Smooth muscle cell (in vitro differentiated cells): Measurements from ENCODE around the gene LGI4. TPM values are rescaled to one million over a fixed set of nuclear protein-coding genes. Genes with fewer than 3 reads are reported as not detected.

Experiments
- DNase-seq: peaks from one replicate; lab custom pipeline; 2025; ENCODE audit not compliant: unreplicated experiment; lab: John Stamatoyannopoulos, UW
- H2AFZ ChIP-seq: fragments of 200-600 bp; sonication (generic); 2 replicates; pipeline ENCODE4 v1.6.0; 2016; ENCODE audit warnings: antibody characterized with exemption, low read depth, mild to moderate bottlenecking
- H3F3A ChIP-seq: fragments of 200-600 bp; sonication (generic); 2 replicates; pipeline ENCODE4 v1.6.0; 2017; ENCODE audit warnings: antibody characterized with exemption, low read depth
- H3K27ac ChIP-seq: fragments of 200-600 bp; sonication (generic); 2 replicates; pipeline ENCODE4 v1.5.1; 2016; ENCODE audit warnings: low read depth, mild to moderate bottlenecking
- H3K27me3 ChIP-seq: fragments of 200-600 bp; sonication (generic); 2 replicates; pipeline ENCODE4 v1.6.1; 2016; ENCODE audit warnings: low read depth, mild to moderate bottlenecking
- H3K36me3 ChIP-seq: fragments of 200-600 bp; sonication (generic); 2 replicates; pipeline ENCODE4 v1.5.1; 2016; ENCODE audit warnings: low read depth
- H3K4me1 ChIP-seq: fragments of 200-600 bp; sonication (generic); 2 replicates; pipeline ENCODE4 v1.5.1; 2016; ENCODE audit warnings: low read depth
- H3K4me2 ChIP-seq: fragments of 200-600 bp; sonication (generic); 2 replicates; pipeline ENCODE4 v1.6.0; 2016; ENCODE audit warnings: mild to moderate bottlenecking
- H3K4me3 ChIP-seq: fragments of 200-600 bp; sonication (generic); 2 replicates; pipeline ENCODE4 v1.5.1; 2016; ENCODE audit warnings: mild to moderate bottlenecking
- H3K79me2 ChIP-seq: fragments of 200-600 bp; sonication (generic); 2 replicates; pipeline ENCODE4 v1.6.0; 2016; ENCODE audit warnings: low read depth, mild to moderate bottlenecking
- H3K9ac ChIP-seq: fragments of 200-600 bp; sonication (generic); 2 replicates; pipeline ENCODE4 v1.6.0; 2016; ENCODE audit warnings: low read depth
- H3K9me3 ChIP-seq: fragments of 200-600 bp; sonication (generic); replicated peaks from 2 replicates; pipeline ENCODE4 v1.5.1; 2016; ENCODE audit warnings: low read depth
- H4K20me1 ChIP-seq: fragments of 200-600 bp; sonication (generic); 2 replicates; pipeline ENCODE4 v1.6.0; 2016; ENCODE audit warnings: low read depth
- CTCF ChIP-seq: fragments of 200-600 bp; sonication (generic); IDR thresholded peaks from 2 replicates; pipeline ENCODE4 v1.5.1; 2017; ENCODE audit warnings: borderline replicate concordance, mild to moderate bottlenecking, antibody characterized with exemption; ENCODE audit not compliant: insufficient read depth, poor library complexity, severe bottlenecking
- WGBS: methylation state at CpG from one replicate; pipeline ENCODE4 v1.1.7; 2016; ENCODE audit warnings: low lambda C conversion rate; 5-methylcytosine and 5-hydroxymethylcytosine counted together
- polyA plus RNA-seq: library from polyadenylated mRNA; unstranded; fragments of >200 nt; fragmentation: Nextera tagmentation; extraction: Ambion mirVana; gene quantifications from 2 replicates; pipeline ENCODE4 v1.2.1, GENCODE V29; 2016
- total RNA-seq: library from RNA; depleted of rRNA; stranded (reverse); fragments of >200 nt; gene quantifications from 2 replicates; pipeline ENCODE4 v1.2.3, GENCODE V29; 2014

LGI4 gene
- total and polyA plus RNA-seq, 2 experiments from 2014 or later = 0.17 to 0.22 TPM

- no peak for TF ChIP-seq CTCF
- Histone ChIP-seq H4K20me1 (no peaks in the 10 kb centered on the region), H3K4me2 (no peak overlapping the region), H3K9ac (no peak overlapping the region), H3K27ac (no peak overlapping the region), H2AFZ (no peak overlapping the region), H3K4me3 (no peak overlapping the region), H3K9me3 (no peaks in the 10 kb centered on the region), H3K79me2 (no peaks in the 10 kb centered on the region), H3F3A (no peaks in the 10 kb centered on the region), H3K27me3 (peaks cover 41% of the 10 kb centered on the region), H3K36me3 (no peaks in the 10 kb centered on the region), H3K4me1 (peaks cover 4% of the 10 kb centered on the region)
- 29% methylated on average over 14 of the region's 15 CpGs for WGBS
- no peak for DNase-seq
These were observed 10.0 kb upstream of the LGI4 start for GRCh38 chr19:35144600-35145436.

GRCh38 chr19:35144259-35144599, 9.4 kb upstream of the LGI4 start:
- no peak for TF ChIP-seq CTCF

GRCh38 chr19:35143818-35144217, 9.0 kb upstream of the LGI4 start:
- H2AFZ ChIP-seq = no peak overlapping the region
- no peak overlapping the region for H3K4me2 ChIP-seq
- no peaks in the 10 kb centered on the region for H3F3A ChIP-seq
- peaks cover 41% of the 10 kb centered on the region for H3K27me3 ChIP-seq
- no peaks in the 10 kb centered on the region for H3K9me3 ChIP-seq
- no peaks in the 10 kb centered on the region for H3K79me2 ChIP-seq
- no peak for DNase-seq
- no peaks in the 10 kb centered on the region for H4K20me1 ChIP-seq
- H3K36me3 ChIP-seq = no peaks in the 10 kb centered on the region
- no peak overlapping the region for H3K4me3 ChIP-seq
- WGBS = 15% methylated on average over 2 of the region's 3 CpGs
- H3K9ac ChIP-seq = no peak overlapping the region
- H3K27ac ChIP-seq = no peak overlapping the region
- H3K4me1 ChIP-seq = peaks cover 6% of the 10 kb centered on the region
- TF ChIP-seq CTCF = no peak

More at GRCh38 chr19:35144259-35144599, 9.4 kb upstream of the LGI4 start:
- Histone ChIP-seq H3K4me3 (no peak overlapping the region), H3K27ac (no peak overlapping the region), H3K27me3 (peaks cover 41% of the 10 kb centered on the region), H3K9ac (no peak overlapping the region), H3K9me3 (no peaks in the 10 kb centered on the region), H3K79me2 (no peaks in the 10 kb centered on the region), H3K36me3 (no peaks in the 10 kb centered on the region), H2AFZ (no peak overlapping the region), H3K4me2 (no peak overlapping the region), H3K4me1 (peaks cover 4% of the 10 kb centered on the region), H3F3A (no peaks in the 10 kb centered on the region), H4K20me1 (no peaks in the 10 kb centered on the region)
- WGBS = 30% methylated on average over 6 of the region's 6 CpGs
- DNase-seq = no peak
